Astrocyte (in vitro differentiated cells and primary cell): ENCODE measurements around the gene SLC25A42.

Source experiments
- CTCF ChIP-seq: IDR thresholded peaks from 2 replicates; pipeline ENCODE4 v1.5.1; 2011; ENCODE audit warnings: low read depth, mild to moderate bottlenecking, inconsistent platforms, low read length, moderate library complexity; ENCODE audit not compliant: insufficient read depth
- EZH2 ChIP-seq: IDR thresholded peaks from 2 replicates; pipeline ENCODE4 v1.6.1; 2012; ENCODE audit warnings: mild to moderate bottlenecking, low read length, inconsistent platforms; ENCODE audit not compliant: insufficient read depth

GRCh38 chr19:19140476-19140875 lies 76.7 kb downstream of the SLC25A42 start:
- TF ChIP-seq EZH2 (no peak), CTCF (no peak)
